ENCODE data around the gene SEMA7A.

The SEMA7A gene

GRCh38 chr15:74451861-74452835 is 18.4 kb upstream of the SEMA7A start:
- no peak for DNase-seq (ENCODE audit: low read depth, low spot score)

DNA sequence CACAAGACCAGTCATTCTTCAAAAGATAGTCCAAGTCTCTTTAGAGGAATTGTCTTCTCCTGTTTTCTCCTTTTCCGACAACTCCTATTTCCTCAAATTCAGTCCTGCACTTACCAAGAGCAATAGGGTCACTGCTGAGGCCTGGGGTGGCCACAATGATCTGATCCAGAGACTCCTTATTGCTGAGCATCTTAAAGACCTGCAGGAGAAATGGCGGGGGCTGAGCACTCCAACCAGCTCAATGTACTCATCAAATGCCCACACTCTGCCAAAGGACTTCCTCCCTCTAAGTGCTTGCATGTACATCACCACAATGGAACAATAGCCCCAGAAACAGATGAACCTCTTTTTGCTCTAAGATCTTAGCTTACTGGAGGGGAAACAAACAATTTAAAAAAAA is 17.6 kb upstream of the SEMA7A start:
- DNase-seq (ENCODE audit: low read depth, low spot score) = no peak

GRCh38 chr15:74449643-74450205 is 16.0 kb upstream of the SEMA7A start:
- DNase-seq (ENCODE audit: low read depth, low spot score) = no peak

GRCh38 chr15:74449095-74449494 is 15.3 kb upstream of the SEMA7A start:
- no peak for DNase-seq (ENCODE audit: low read depth, low spot score)

DNA sequence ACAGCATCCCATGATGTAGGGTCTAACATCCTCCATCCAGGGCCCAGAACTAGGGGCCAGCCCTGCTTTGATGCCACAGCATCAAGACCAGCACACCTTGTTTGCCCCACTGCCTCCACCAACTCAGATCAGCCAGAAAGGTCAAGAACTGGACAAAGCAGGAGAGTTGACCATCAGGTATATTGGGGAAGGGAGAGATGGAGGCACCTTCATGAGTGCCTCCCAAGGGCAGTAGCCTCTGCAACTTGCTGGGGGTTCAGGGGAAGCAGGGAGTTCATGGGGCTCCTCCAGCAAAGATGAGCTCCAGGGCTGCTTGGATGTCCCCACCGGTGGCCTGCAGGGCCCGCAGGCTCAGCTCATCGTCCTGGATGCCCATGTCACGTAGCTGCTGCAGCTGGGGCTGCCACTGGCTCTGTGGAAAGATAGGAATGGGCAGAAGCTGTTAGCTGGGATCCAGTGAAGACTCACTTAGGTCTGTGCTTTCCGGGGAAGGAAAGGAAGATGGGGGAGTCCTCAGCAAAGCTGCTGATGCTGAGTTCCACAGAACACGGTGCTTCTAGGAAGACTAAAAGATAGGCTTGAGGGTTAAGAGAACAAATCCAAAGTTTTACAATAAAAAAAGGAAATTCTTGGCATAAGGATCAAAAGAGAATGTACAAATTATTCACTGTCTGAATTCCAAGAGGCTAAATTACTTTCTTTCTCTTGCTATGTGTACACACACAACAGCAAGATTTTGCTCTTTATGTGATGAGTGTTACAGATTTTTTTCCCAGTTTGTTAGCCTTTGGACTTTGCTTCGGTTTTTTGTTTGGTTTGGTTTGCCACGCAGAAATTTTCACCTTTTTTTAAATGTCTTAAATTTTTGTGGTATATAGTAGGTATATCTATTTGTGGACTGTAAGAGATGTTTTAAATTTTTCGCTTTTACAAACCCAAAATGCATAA is 12.3 kb upstream of the SEMA7A start:
- DNase-seq (ENCODE audit: low read depth, low spot score) = no peak

DNA sequence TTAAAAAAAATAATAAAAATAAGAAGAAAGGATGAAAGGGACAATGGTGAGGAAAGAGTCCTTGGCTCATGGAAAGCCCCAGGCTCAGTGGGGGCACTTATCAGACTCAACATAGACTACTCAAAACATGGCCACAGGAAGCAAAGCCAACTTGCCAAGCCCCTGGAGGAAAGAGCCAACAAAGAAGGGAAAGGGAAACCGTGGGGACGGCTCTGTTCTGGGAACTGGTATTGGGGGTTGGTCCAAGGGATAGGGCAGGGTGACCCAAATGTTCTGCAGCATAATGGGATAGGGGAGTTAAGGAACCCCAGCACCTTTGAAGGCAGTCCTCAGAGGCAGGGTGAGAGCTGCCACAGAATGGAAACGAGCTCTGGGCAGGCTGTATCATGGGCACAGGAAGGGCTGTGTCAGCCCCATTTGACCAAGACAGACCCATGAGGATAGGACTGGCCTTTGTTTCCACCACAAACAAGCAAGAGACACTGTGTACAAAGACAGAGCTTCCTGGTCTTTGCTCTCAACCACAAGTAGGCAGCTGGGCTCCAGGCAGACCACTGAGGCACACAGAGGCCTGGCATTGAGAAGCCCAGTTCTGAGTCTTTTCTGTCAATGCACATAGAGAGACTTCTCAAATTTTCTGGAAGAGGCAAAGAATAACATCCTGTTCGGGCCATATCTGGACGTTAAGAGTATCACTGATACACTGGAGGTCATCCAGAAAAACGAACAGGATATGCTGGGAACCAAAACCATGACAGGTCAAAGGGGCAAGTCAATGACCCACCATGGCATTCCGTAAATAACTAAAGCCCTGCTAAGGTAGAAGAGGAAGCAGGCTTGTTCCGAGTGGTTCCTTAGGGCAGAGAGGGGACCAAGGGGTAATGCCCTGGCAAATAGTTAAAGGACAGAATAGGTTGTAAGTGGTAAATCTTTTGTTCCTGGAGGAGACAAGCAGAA is 10.6 kb upstream of the SEMA7A start:
- DNase-seq (ENCODE audit: low read depth, low spot score) = no peak

- no peak for DNase-seq (ENCODE audit: low read depth, low spot score)
These were observed 9.5 kb upstream of the SEMA7A start for GRCh38 chr15:74443100-74443909.

DNA sequence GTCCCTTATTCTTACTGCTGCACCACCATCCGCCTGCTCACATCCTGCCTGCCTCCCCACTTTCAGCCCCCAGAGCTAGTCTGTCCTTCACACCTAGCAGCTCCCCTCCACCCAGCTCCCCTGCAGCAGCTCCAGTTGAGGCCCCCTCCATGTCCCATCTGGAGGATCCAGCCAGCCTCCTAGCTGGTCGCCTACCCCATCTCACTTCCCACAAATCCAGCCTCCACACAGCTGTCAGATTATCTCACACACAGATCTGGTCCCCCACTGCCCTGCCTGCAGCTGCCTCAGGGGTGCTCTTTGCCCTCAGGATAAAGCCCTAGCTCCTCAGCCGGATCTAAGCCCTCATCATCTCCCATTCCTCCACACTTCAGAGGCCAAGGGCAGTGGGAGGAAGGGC is 8.8 kb upstream of the SEMA7A start:
- DNase-seq (ENCODE audit: low read depth, low spot score) = no peak

- DNase-seq (ENCODE audit: low read depth, low spot score) = no peak
These were observed 8.3 kb upstream of the SEMA7A start for GRCh38 chr15:74442063-74442462.

DNA sequence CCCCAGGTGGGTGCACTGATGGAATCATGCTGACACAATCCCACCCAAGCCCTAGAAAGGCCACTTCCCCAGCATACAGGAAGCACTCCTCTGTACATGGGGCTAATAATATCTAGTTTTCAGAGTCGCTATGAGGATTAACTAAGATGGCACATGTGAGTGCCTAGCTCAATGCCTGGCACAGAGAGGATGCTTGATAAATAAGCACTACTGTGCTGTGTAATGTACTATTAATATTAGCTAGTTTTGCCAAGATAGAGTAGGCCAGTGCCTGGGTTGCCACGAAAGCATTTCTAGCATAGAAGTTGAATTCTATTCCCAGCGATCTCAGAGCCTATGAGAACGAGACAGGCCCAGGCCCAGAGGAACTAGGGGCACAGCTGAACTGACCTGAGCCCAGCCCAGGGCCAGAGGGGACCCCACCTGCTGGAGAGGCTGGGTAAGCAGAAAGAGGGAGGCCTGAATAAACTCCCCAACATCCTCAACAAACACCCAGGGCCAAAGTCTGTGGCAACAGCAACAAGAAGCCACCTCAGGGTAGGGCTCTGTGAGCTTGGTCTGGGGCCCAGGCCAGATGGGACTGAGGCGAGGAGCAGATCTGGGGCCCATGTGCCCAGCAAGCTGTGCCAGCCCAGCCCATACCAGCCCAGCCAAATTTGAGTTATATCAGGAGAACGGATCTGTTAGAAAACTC is 7.6 kb upstream of the SEMA7A start:
- no peak for DNase-seq (ENCODE audit: low read depth, low spot score)

- DNase-seq (ENCODE audit: low read depth, low spot score) = peak; percentile 32
These were observed 5.1 kb upstream of the SEMA7A start for GRCh38 chr15:74438721-74439316.

DNA sequence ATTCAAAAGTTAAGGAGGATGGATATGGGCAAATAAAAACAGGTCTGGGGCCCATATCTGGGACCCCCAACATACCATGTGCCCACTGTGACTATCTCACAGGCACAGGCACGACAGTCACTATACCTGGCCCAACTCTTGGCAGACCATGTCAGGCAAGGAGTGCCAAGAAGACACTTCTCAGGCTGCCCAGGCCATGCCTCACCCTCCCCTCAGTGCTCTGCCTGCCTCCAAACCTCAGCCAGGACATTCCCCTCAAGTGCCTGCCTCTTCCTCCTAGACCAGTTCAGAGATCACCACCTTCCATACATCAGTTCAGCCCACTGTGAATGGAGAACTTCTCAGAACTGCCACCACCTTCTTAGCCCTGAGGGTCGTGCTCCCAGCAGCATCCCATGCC is 4.4 kb upstream of the SEMA7A start:
- no peak for DNase-seq (ENCODE audit: low read depth, low spot score)

DNA sequence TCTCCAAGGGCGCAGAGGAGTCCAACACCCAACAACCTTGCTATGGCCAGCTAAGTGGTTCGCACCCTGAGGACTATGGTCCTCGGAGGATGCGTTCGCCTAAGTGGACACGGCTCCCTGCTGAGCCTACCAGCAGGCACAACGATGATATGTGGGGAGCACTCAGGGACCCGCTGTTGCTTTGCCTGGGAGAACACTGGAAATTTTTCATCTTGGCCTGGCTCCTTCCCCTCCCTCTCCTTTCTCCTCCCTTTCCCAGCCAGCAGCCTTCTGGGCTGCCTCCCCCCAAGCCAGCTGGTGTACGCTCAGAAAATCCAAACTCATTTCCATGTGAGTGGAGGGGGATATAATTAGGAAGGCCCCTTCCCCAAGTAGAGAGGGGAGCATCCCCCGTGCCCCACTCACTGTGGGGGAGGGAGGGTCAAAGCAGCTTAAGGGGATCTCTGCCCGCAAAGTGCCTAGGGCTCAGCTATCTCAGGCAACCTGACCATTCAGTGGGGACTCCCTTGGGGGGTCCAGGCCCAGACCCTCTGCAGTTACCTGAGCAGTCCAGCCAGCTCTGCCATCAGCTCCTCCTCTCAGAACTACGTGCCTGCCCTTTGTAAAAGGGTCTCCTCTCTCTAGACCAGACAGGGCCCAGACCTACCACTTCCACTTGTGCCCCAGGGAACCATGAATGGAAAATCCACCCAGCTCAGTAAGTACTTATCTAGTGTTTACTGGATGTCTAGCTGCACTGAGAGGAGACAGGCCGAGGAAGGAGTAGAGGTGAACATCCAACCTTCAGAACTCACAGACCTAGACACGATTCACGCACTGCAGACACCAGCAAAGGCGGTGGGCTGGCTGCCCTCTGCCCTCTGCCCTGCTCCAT is 742 bp upstream of the SEMA7A start:
- DNase-seq (ENCODE audit: low read depth, low spot score) = no peak

GRCh38 chr15:74432968-74433591 is 678 bp downstream of the SEMA7A start:
- DNase-seq (ENCODE audit: low read depth, low spot score) = no peak

GRCh38 chr15:74432271-74432967 is 1.3 kb downstream of the SEMA7A start:
- DNase-seq (ENCODE audit: low read depth, low spot score) = no peak

DNA sequence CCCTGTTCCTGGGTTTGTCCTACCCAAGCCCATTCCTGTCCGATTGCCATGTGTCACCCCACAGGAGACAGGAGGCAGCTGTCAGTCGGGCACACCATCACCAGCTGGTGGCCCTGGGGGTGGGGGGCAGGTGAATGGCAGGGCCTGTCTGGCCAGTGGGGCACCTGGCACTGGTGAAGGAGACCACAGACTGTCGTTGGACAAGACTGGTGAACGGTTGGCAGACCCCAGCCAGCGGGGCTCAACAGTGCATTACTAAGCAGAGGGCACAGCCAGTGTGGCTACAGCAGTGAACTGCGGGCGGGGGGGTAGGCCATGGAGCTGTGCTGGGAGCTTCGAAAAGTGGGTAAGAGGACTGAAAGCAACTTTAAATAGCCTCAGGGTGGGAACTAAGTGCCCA is 2.1 kb downstream of the SEMA7A start:
- no peak for DNase-seq (ENCODE audit: low read depth, low spot score)

DNA sequence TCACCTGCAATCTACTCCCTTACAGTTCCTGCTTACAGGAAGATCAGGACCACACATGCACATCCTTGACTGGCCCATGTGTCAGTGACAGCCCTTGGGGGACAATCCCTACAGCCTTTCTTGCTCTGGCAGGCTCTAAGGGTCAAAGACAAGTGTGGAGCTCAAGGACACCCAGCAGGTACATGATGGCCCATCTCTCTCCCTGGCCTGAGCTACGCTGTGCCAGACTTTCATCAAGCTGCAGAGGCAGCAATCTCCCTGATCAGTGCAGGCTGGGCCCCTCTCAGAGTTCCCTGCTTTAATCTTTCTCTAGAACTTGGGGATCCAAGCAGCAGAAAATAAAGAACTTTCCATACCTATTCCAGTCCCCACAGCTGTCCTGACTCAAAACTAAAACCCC is 2.6 kb downstream of the SEMA7A start:
- no peak for DNase-seq (ENCODE audit: low read depth, low spot score)
